LNCAP (cell line): ENCODE data around the gene CRAT.

Experiments
- CTCF ChIP-seq: fragments of 450-650 bp; IDR thresholded peaks from 2 replicates; pipeline ENCODE4 v1.5.1; 2017; ENCODE audit warnings: mild to moderate bottlenecking

Gene CRAT

GRCh38 chr9:129141066-129142041 is 30.8 kb upstream of the CRAT start:
- no peak for TF ChIP-seq CTCF

- no peak for TF ChIP-seq CTCF
Measured at GRCh38 chr9:129140397-129141065, 29.9 kb upstream of the CRAT start.

GRCh38 chr9:129139993-129140396 is 29.4 kb upstream of the CRAT start:
- TF ChIP-seq CTCF, result no peak

GRCh38 chr9:129139233-129139992 is 28.8 kb upstream of the CRAT start:
- peak; percentile 86 for TF ChIP-seq CTCF

GRCh38 chr9:129138476-129139232 is 28.1 kb upstream of the CRAT start:
- TF ChIP-seq CTCF, result no peak

- no peak for TF ChIP-seq CTCF
Measured at GRCh38 chr9:129138144-129138462, 27.5 kb upstream of the CRAT start.
